Panc1 (cell line): ENCODE results near the gene USP11. TPM values are rescaled to one million over a fixed set of nuclear protein-coding genes. Genes with fewer than 3 reads are reported as not detected.

Experiments used
- ATAC-seq: fragments of 200-7000 bp; cut with Tn5 transposase; 2 replicates; pipeline ENCODE4 v1.9.1; 2020; ENCODE audit warnings: mild to moderate bottlenecking, moderate library complexity
- BruUV-seq: library from RNA; stranded (reverse); fragments of 400-500 nt; replicated peaks from 2 replicates; lab custom pipeline; 2021; lab: Mats Ljungman, UMichigan
- CTCF ChIA-PET: fragments of 300-600 bp; sonication (Branson Sonifier 250); formaldehyde crosslinking; loops from one replicate; lab custom pipeline; 2022; ENCODE audit warnings: antibody characterized with exemption; lab: Charles Lee
- POLR2A ChIA-PET: fragments of 300-600 bp; sonication (Branson Sonifier 250); formaldehyde crosslinking; loops from one replicate; lab custom pipeline; 2022; ENCODE audit warnings: antibody characterized with exemption; lab: Charles Lee
- DNase-seq: peaks from one replicate; pipeline ENCODE4 v3.0.0-alpha.2; 2010; ENCODE audit warnings: low read depth, low spot score
- H3K27ac ChIP-seq: 2 replicates; pipeline ENCODE4 v1.5.1; 2011; ENCODE audit warnings: mild to moderate bottlenecking, low read length, inconsistent platforms
- H3K27me3 ChIP-seq: fragments of 200-500 bp; sonication (Bioruptor generic); 2 replicates; pipeline ENCODE4 v1.6.0; 2014; ENCODE audit warnings: low read length, inconsistent platforms; ENCODE audit not compliant: control insufficient read depth, insufficient read depth
- H3K36me3 ChIP-seq: fragments of 200-500 bp; sonication (Bioruptor generic); 2 replicates; pipeline ENCODE4 v1.5.1; 2014; ENCODE audit warnings: inconsistent platforms, mild to moderate bottlenecking, low read length, moderate library complexity; ENCODE audit not compliant: control insufficient read depth, insufficient read depth
- H3K4me1 ChIP-seq: 2 replicates; pipeline ENCODE4 v1.5.1; 2011; ENCODE audit warnings: inconsistent platforms, mild to moderate bottlenecking, low read length, moderate library complexity; ENCODE audit not compliant: control insufficient read depth, insufficient read depth
- H3K4me3 ChIP-seq, 2 experiments: 2 replicates each; pipeline ENCODE4 v1.5.1; 2011 to 2012; ENCODE audit warnings: low read depth in 2 of 2, low read length in 2 of 2, mild to moderate bottlenecking in 2 of 2, inconsistent platforms in 1 of 2, moderate library complexity in 1 of 2
- H3K9me3 ChIP-seq: fragments of 200-500 bp; sonication (Bioruptor generic); 2 replicates; pipeline ENCODE4 v1.5.1; 2014; ENCODE audit warnings: low read depth, mild to moderate bottlenecking, inconsistent platforms, low read length, moderate library complexity; ENCODE audit not compliant: control insufficient read depth, insufficient read depth
- CTCF ChIP-seq: fragments of 450-650 bp; IDR thresholded peaks from 2 replicates; pipeline ENCODE4 v1.5.1; 2017; ENCODE audit warnings: mild to moderate bottlenecking
- POLR2AphosphoS5 ChIP-seq: IDR thresholded peaks from 2 replicates; pipeline ENCODE4 v1.6.1; 2012; ENCODE audit warnings: mild to moderate bottlenecking, low read depth, low read length, moderate library complexity
- REST ChIP-seq, 2 experiments: IDR thresholded peaks; 2 replicates each; pipeline ENCODE4 v1.6.1; 2011 to 2012; ENCODE audit warnings: low read depth in 2 of 2, control low read depth in 1 of 2, low read length in 1 of 2, mild to moderate bottlenecking in 1 of 2, moderate library complexity in 1 of 2; ENCODE audit not compliant: insufficient read depth in 1 of 2
- SIN3A ChIP-seq: IDR thresholded peaks from 2 replicates; pipeline ENCODE4 v1.6.1; 2012; ENCODE audit warnings: low read depth, mild to moderate bottlenecking, low read length, moderate library complexity, borderline replicate concordance; ENCODE audit not compliant: insufficient read depth
- TCF7L2 ChIP-seq: IDR thresholded peaks from 2 replicates; pipeline ENCODE4 v1.6.1; 2011; ENCODE audit warnings: mild to moderate bottlenecking, low read depth, low read length, inconsistent platforms
- in situ Hi-C: cut with HindIII; loops from 2 replicates; pipeline ENCODE4 v1.10.0; 2016; ENCODE audit warnings: low sequenced_read_pairs, low pct_unique_long_range_greater_than_20kb
- intact Hi-C: fragments of 100-400 bp; cut with micrococcal nuclease; formaldehyde crosslinking; loops from one replicate; pipeline ENCODE4 v1.10.0; 2022; ENCODE audit not compliant: unreplicated experiment
- total RNA-seq: library from RNA; stranded (reverse); gene quantifications from one replicate; pipeline ENCODE4 v1.2.1, GENCODE V29; 2021; ENCODE audit not compliant: unreplicated experiment

Gene USP11
- total RNA-seq, 1 experiment from 2014 or later: 82.4 TPM

GRCh38 chrX:47227334-47227583 lies 5.5 kb upstream of the USP11 start:
- in situ Hi-C loops (no loop called here), intact Hi-C loops (no loop called here)
- Histone ChIP-seq H3K4me3 (no peak overlapping the region), H3K9me3 (no peaks in the 10 kb centered on the region), H3K27ac (no peak overlapping the region), H3K36me3 (peaks cover 25% of the 10 kb centered on the region), H3K27me3 (no peaks in the 10 kb centered on the region), H3K4me1 (peaks cover 3% of the 10 kb centered on the region; the same call in 1 of the 2 replicates)
- no peak for DNase-seq
- TF ChIP-seq TCF7L2: no peak
- TF ChIP-seq POLR2AphosphoS5: no peak
- TF ChIP-seq CTCF: no peak
- no peak for TF ChIP-seq SIN3A
- TF ChIP-seq REST (IDR thresholded peaks at IDR 0.05; ENCODE audit: insufficient read depth in 1 of 2, low read depth in 2 of 2, low read length in 1 of 2): no peak
- ATAC-seq: no peak
- ChIA-PET CTCF (no interaction called here), POLR2A (no interaction called here)
- no TSS peak for BruUV-seq

GRCh38 chrX:47228550-47229270 lies 4.1 kb upstream of the USP11 start:
- H3K4me3 ChIP-seq: no peak overlapping the region
- H3K9me3 ChIP-seq: no peaks in the 10 kb centered on the region
- DNase-seq: no peak
- H3K4me1 ChIP-seq: peaks cover 6% of the 10 kb centered on the region; the same call in 1 of the 2 replicates
- no peak for ATAC-seq
- POLR2A ChIA-PET: no interaction called here
- in situ Hi-C loops (no loop called here), intact Hi-C loops (no loop called here)
- no TSS peak for BruUV-seq
- H3K36me3 ChIP-seq: peaks cover 25% of the 10 kb centered on the region
- no peak overlapping the region for H3K27ac ChIP-seq
- CTCF ChIA-PET: no interaction called here
- no peak for TF ChIP-seq SIN3A
- TF ChIP-seq CTCF: no peak
- TF ChIP-seq TCF7L2: no peak
- no peak for TF ChIP-seq POLR2AphosphoS5
- no peak for TF ChIP-seq REST (IDR thresholded peaks at IDR 0.05; ENCODE audit: insufficient read depth in 1 of 2, low read depth in 2 of 2, low read length in 1 of 2)
- H3K27me3 ChIP-seq: no peaks in the 10 kb centered on the region
